SK-N-SH treated with all-trans-retinoic acid at 6 μM for 48 hours (cell line): Measurements from ENCODE around the gene OR52K1.

Experiments used
- ARNTL ChIP-seq: fragments of 450-650 bp; formaldehyde crosslinking; IDR thresholded peaks from 2 replicates; pipeline ENCODE4 v1.5.0; 2020; ENCODE audit warnings: low read depth, mild to moderate bottlenecking, moderate library complexity, borderline replicate concordance
- PPARA ChIP-seq: fragments of 250-450 bp; sonication (Bioruptor Pico); IDR thresholded peaks from 2 replicates; pipeline ENCODE4 v1.5.0; 2020; ENCODE audit warnings: mild to moderate bottlenecking, borderline replicate concordance
- TCF4 ChIP-seq: fragments of 250-450 bp; sonication (Bioruptor Pico); IDR thresholded peaks from 2 replicates; pipeline ENCODE4 v1.8.0; 2021; ENCODE audit warnings: mild to moderate bottlenecking, moderate library complexity, borderline replicate concordance
- ZFP3 ChIP-seq: fragments of 250-450 bp; sonication (Bioruptor Pico); IDR thresholded peaks from 2 replicates; pipeline ENCODE4 v1.5.0; 2020; ENCODE audit warnings: mild to moderate bottlenecking, moderate library complexity
- ZFP30 ChIP-seq: fragments of 450-650 bp; formaldehyde crosslinking; IDR thresholded peaks from 2 replicates; pipeline ENCODE4 v1.5.0; 2022; ENCODE audit warnings: mild to moderate bottlenecking, moderate library complexity
- ZNF565 ChIP-seq: fragments of 450-650 bp; formaldehyde crosslinking; conservative IDR thresholded peaks from 2 replicates; pipeline ENCODE4 v1.5.0; 2020; ENCODE audit warnings: low read depth, mild to moderate bottlenecking, moderate library complexity
- TF ChIP-seq, protein P1 (sequence below): fragments of 250-450 bp; sonication (Bioruptor Pico); IDR thresholded peaks from 2 replicates; pipeline ENCODE4 v1.8.0; 2020; ENCODE audit warnings: mild to moderate bottlenecking, moderate library complexity, borderline replicate concordance
- TF ChIP-seq, protein P2 (sequence below): fragments of 250-450 bp; sonication (Bioruptor Pico); IDR thresholded peaks from 2 replicates; pipeline ENCODE4 v1.5.1; 2020; ENCODE audit warnings: low read depth, mild to moderate bottlenecking, moderate library complexity

DNA sequence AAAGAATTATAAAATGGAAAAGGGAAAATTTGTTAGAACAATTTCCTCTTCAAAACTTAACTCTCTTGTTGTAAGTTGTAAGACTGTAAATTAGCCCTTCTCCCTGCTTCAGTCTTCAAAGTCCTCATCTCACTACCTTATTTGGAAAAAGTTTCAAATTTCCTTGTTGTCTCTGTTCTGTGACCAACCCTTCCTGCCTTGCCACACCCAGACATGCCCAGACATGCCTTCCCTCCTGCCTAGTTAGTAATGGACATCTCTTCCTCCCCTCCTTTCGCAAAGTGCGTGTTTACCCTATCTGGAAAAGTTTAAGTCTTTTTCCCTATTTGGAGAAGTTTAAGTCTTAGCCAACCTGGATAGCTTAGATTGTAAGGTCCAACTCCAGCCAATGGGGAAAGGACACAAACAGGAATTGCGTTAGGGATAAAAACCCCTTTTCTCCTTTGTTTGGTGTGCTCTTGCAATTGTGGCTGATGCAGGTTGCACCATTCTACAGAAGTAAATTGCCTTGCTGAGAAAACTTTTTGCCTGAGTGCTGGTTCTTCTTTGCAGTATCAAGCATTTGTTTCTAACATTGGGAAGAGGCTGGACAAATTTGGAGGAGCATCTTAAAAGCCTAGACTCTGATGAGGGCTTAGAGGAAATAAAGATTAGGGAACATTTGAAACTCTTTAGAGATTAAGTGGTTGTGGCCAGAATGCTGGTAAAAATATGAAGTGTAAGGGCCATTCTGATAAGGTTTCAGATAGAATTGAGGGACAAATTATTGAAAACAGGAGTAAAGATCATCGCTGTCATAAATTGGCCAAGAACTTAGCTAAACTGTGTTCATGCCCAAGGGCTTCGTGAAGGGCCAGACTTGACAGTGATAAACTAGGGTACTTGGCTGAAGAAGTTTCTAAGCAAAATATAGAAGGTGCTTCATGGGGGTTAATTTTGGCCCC, 18.0 kb upstream of the OR52K1 start:
- TF ChIP-seq ZFP3 (CRISPR knock-in tag) (no peak), PPARA (no peak), ARNTL (no peak), TCF4 (no peak), ZFP30 (CRISPR knock-in tag) (no peak), ZNF565 (CRISPR knock-in tag) (no peak)
- TF ChIP-seq, protein P1, sequence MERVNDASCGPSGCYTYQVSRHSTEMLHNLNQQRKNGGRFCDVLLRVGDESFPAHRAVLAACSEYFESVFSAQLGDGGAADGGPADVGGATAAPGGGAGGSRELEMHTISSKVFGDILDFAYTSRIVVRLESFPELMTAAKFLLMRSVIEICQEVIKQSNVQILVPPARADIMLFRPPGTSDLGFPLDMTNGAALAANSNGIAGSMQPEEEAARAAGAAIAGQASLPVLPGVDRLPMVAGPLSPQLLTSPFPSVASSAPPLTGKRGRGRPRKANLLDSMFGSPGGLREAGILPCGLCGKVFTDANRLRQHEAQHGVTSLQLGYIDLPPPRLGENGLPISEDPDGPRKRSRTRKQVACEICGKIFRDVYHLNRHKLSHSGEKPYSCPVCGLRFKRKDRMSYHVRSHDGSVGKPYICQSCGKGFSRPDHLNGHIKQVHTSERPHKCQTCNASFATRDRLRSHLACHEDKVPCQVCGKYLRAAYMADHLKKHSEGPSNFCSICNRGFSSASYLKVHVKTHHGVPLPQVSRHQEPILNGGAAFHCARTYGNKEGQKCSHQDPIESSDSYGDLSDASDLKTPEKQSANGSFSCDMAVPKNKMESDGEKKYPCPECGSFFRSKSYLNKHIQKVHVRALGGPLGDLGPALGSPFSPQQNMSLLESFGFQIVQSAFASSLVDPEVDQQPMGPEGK (CRISPR knock-in tag), result no peak
- TF ChIP-seq, protein P2, sequence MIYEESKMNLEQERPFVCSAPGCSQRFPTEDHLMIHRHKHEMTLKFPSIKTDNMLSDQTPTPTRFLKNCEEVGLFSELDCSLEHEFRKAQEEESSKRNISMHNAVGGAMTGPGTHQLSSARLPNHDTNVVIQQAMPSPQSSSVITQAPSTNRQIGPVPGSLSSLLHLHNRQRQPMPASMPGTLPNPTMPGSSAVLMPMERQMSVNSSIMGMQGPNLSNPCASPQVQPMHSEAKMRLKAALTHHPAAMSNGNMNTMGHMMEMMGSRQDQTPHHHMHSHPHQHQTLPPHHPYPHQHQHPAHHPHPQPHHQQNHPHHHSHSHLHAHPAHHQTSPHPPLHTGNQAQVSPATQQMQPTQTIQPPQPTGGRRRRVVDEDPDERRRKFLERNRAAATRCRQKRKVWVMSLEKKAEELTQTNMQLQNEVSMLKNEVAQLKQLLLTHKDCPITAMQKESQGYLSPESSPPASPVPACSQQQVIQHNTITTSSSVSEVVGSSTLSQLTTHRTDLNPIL (CRISPR knock-in tag), result no peak
